ENCODE results near the gene DUS4L. TPM values are rescaled to one million over a fixed set of nuclear protein-coding genes. Genes with fewer than 3 reads are reported as not detected.

The DUS4L gene
- total and polyA plus RNA-seq, 7 experiments from 2014 or later = 7.5 to 14.1 (median 10.4) TPM

- Mint-ChIP-seq H3K27me3 (no peaks in the 10 kb centered on the region), H3K36me3 (peaks cover 0 to 27% (median 20%) of the 10 kb centered on the region in 5 donors), H3K4me3 (peak overlapping the region in 7 of 10 donors; percentile 18 to 91 (median 79)), H3K27ac (peak overlapping the region in 6 of 9 donors; percentile 22 to 97 (median 64)), H3K9me3 (peaks cover 0 to 1% (median 0%) of the 10 kb centered on the region in 11 donors), H3K4me1 (peaks cover 42 to 68% (median 60%) of the 10 kb centered on the region in 7 donors)
- H3K27me3 ChIP-seq (ENCODE audit: control insufficient read depth in 2 of 2, insufficient read depth in 2 of 2, low read length in 2 of 2) = no peaks in the 10 kb centered on the region
- H3K9me3 ChIP-seq (ENCODE audit: control insufficient read depth in 2 of 3, low read length in 3 of 3) = no peaks in the 10 kb centered on the region
- intact Hi-C loops (cut with micrococcal nuclease) = loop anchor here (5.0 kb wide), 7 partner anchors 77 to 967 kb away; partner anchors contain the start of genes DLD (in 1 of the 2), PIK3CG (in 1 of the 2), PNPLA8 (in 1 of the 2) and PRKAR2B (in 1 of the 2)
- DNase-seq (no peak), ATAC-seq (no peak)
- H3K27ac ChIP-seq (ENCODE audit: low read depth, low read length) = peak overlapping the region; percentile 52
- peaks cover 41 to 50% of the 10 kb centered on the region in 2 donors for H3K4me1 ChIP-seq (ENCODE audit: control insufficient read depth in 2 of 2, insufficient read depth in 2 of 2, low read length in 2 of 2)
- CTCF ChIA-PET = no interaction called here
- H3K4me3 ChIP-seq (ENCODE audit: low read length) = no peak overlapping the region
- peaks cover 0 to 22% (median 0%) of the 10 kb centered on the region in 3 experiments for H3K36me3 ChIP-seq (ENCODE audit: control insufficient read depth in 2 of 3, insufficient read depth in 3 of 3, low read length in 3 of 3)
- POLR2A ChIA-PET = interaction anchor here (1.2 kb wide), 1 partner anchor 66 kb away, joined by 3 read pairs; no protein-coding TSS in a partner anchor
These were observed 3.9 kb upstream of the DUS4L start for GRCh38 chr7:107559864-107560263.

- Histone ChIP-seq H3K27me3 (ENCODE audit: control insufficient read depth in 2 of 2, insufficient read depth in 2 of 2, low read length in 2 of 2) (no peaks in the 10 kb centered on the region), H3K9me3 (ENCODE audit: control insufficient read depth in 2 of 3, low read length in 3 of 3) (no peaks in the 10 kb centered on the region), H3K4me3 (ENCODE audit: low read length) (peak overlapping the region; percentile 26), H3K4me1 (ENCODE audit: control insufficient read depth in 2 of 2, insufficient read depth in 2 of 2, low read length in 2 of 2) (peaks cover 41 to 50% of the 10 kb centered on the region in 2 donors), H3K27ac (ENCODE audit: low read depth, low read length) (peak overlapping the region; percentile 58), H3K36me3 (ENCODE audit: control insufficient read depth in 2 of 3, insufficient read depth in 3 of 3, low read length in 3 of 3) (peaks cover 0 to 15% (median 0%) of the 10 kb centered on the region in 3 experiments)
- Mint-ChIP-seq H3K27me3 (no peaks in the 10 kb centered on the region), H3K4me1 (peaks cover 39 to 66% (median 64%) of the 10 kb centered on the region in 7 donors), H3K9me3 (peaks cover 0 to 1% (median 0%) of the 10 kb centered on the region in 11 donors), H3K36me3 (peaks cover 0 to 15% (median 11%) of the 10 kb centered on the region in 5 donors), H3K27ac (peak overlapping the region; percentile 49 to 97 (median 87)), H3K4me3 (peak overlapping the region; percentile 45 to 91 (median 78))
- intact Hi-C loops (cut with micrococcal nuclease) = loop anchor here (5.0 kb wide), 7 partner anchors 76 to 966 kb away; partner anchors contain the start of genes DLD (in 1 of the 2), PIK3CG (in 1 of the 2), PNPLA8 (in 1 of the 2) and PRKAR2B (in 1 of the 2)
- ChIA-PET CTCF (no interaction called here), POLR2A (interaction anchor here (0.6 to 1.0 kb wide), 2 partner anchors 11 to 17 kb away, joined by 3 read pairs; no protein-coding TSS in a partner anchor)
- ATAC-seq = peak; percentile 69
- DNase-seq = peak in 7 of 9 donors; percentile 38 to 72 (median 58)
These were observed 2.8 kb upstream of the DUS4L start for GRCh38 chr7:107560898-107561516.

DNA sequence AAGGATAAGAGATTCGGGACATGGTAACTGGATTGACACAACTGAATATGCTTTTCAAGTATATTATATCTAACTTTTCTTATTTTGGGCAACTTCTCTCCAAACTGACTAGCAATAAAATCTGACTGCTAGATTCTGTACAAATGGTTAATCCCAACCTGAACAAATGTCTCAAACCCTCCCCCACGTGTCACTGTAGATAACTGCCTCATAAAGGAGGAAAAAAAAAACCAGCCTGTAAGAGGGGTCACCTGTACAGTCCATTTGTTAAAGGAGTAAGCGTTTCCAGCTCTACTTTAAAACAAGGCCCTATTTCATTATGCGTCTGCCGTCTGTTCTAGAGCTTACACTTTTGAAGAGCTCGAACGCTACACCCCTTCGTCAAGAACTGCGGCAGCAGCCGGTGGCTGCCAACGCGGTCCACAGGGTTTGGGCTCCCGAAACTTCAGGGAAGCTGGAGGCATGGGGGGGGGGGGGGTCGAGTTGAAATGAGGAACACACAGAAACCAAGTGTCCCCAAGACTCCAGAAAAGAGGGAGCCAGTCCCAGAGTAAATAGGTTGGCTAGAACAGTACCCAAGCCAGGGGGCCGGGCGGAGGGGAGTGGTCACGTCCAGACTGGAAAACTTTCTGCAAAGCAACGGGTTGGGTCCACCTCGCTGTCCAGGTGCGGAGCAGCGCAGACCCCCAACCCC is 543 bp upstream of the DUS4L start:
- H3K4me1 Mint-ChIP-seq = peaks cover 41 to 74% (median 63%) of the 10 kb centered on the region in 7 donors
- POLR2A ChIA-PET = interaction anchor here (0.6 to 2.4 kb wide), 11 partner anchors 17 to 395 kb away, joined by 3 to 17 read pairs (median 4); partner anchors contain the start of genes BCAP29, CBLL1, DLD and HBP1
- peak overlapping the region; percentile 87 to 97 (median 93) for H3K27ac Mint-ChIP-seq
- H3K27ac ChIP-seq (ENCODE audit: low read depth, low read length) = peak overlapping the region; percentile 98
- DNase-seq (peak in 1 of 9 donors; percentile 16), ATAC-seq (peak; percentile 52)
- H3K9me3 Mint-ChIP-seq = peaks cover 0 to 1% (median 0%) of the 10 kb centered on the region in 11 donors
- CTCF ChIA-PET = interaction anchor here (0.6 to 1.2 kb wide), 2 partner anchors 180 to 658 kb away, joined by 4 to 5 read pairs; no protein-coding TSS in a partner anchor
- H3K27me3 Mint-ChIP-seq = no peaks in the 10 kb centered on the region
- H3K36me3 ChIP-seq (ENCODE audit: control insufficient read depth in 2 of 3, insufficient read depth in 3 of 3, low read length in 3 of 3) = no peaks in the 10 kb centered on the region
- peaks cover 41 to 50% of the 10 kb centered on the region in 2 donors for H3K4me1 ChIP-seq (ENCODE audit: control insufficient read depth in 2 of 2, insufficient read depth in 2 of 2, low read length in 2 of 2)
- peak overlapping the region; percentile 76 to 99 (median 91) for H3K4me3 Mint-ChIP-seq
- H3K36me3 Mint-ChIP-seq = peaks cover 0 to 9% (median 8%) of the 10 kb centered on the region in 5 donors
- intact Hi-C loops (cut with micrococcal nuclease) = loop anchor here (1.0 to 5.0 kb wide), 15 partner anchors 17 to 964 kb away; partner anchors contain the start of genes DLD (in 2 of the 2), PNPLA8 (in 2 of the 2), BCAP29 (in 1 of the 2) and CCDC71L (in 1 of the 2)
- peak overlapping the region; percentile 86 for H3K4me3 ChIP-seq (ENCODE audit: low read length)
- H3K27me3 ChIP-seq (ENCODE audit: control insufficient read depth in 2 of 2, insufficient read depth in 2 of 2, low read length in 2 of 2) = no peaks in the 10 kb centered on the region
- H3K9me3 ChIP-seq (ENCODE audit: control insufficient read depth in 2 of 3, low read length in 3 of 3) = no peaks in the 10 kb centered on the region

DNA sequence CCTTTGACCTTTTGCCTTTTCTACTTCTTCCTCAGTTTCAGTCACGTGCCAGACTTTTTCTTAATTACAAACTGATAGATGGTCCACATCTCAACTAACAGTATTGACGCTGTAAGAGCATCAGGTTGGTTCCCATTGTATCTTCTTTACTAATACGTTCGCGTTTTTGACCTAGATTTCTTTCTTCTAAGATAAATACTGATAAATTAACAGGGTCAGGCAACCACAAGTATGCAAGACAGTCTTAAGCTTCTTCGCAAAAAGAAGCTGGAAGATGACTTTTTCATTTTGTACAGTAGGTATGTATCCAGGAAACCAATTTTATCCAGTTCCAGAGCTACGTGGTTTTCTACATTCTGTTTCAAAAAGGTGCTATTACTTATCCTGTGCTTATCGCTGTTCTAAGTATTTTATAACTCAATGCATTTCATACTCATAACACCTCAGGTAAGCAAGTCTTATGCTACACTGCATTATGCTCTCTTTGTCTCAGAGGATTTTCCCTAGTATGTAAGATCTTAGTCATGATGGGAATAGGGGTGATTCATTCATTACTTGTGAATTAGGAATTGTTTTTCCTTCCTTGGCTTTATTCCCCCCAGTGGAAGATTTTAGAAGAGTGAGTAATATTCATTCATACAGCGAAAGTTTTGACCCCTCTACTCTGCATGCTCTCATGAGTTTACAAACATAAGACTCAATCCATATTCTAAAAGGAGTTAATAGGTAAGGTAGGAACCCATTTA is 955 bp downstream of the DUS4L start:
- CTCF ChIA-PET = interaction anchor here (0.9 kb wide), 1 partner anchor 17 kb away, joined by 3 read pairs; no protein-coding TSS in a partner anchor
- peaks cover 33 to 76% (median 54%) of the 10 kb centered on the region in 7 donors for H3K4me1 Mint-ChIP-seq
- ATAC-seq = no peak

DNA sequence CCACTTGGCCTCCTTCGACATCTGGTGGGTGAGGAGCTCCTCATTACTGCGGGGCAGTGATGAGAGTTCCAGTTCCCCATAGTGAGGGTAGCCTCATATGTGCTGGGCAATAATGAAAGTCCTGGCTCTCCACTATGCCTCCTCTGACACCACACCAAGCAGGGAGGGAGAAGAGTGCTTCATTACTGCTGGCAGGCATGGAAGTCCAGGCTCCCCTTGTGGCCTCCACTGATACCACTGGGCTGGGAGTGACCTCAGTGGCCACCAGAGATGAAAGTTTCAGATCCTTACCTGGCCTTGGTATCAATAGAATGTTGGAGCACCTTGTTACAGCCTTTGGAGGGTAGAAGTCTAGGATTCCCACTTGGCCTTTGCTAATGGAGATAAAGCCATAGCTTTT is 6.5 kb downstream of the DUS4L start:
- ATAC-seq (no peak), DNase-seq (no peak)
- no peak overlapping the region for H3K27ac Mint-ChIP-seq

More for the DNA sequence above, 955 bp downstream of the DUS4L start:
- Histone ChIP-seq H3K4me3 (ENCODE audit: low read length) (peak overlapping the region; percentile 86), H3K4me1 (ENCODE audit: control insufficient read depth in 2 of 2, insufficient read depth in 2 of 2, low read length in 2 of 2) (peaks cover 33 to 42% of the 10 kb centered on the region in 2 donors), H3K27me3 (ENCODE audit: control insufficient read depth in 2 of 2, insufficient read depth in 2 of 2, low read length in 2 of 2) (no peaks in the 10 kb centered on the region), H3K9me3 (ENCODE audit: control insufficient read depth in 2 of 3, low read length in 3 of 3) (no peaks in the 10 kb centered on the region), H3K36me3 (ENCODE audit: control insufficient read depth in 2 of 3, insufficient read depth in 3 of 3, low read length in 3 of 3) (no peaks in the 10 kb centered on the region), H3K27ac (ENCODE audit: low read depth, low read length) (peak overlapping the region; percentile 98)
- peaks cover 0 to 17% (median 10%) of the 10 kb centered on the region in 5 donors for H3K36me3 Mint-ChIP-seq
- intact Hi-C loops (cut with micrococcal nuclease) = loop anchor here (1.0 to 5.0 kb wide), 8 partner anchors 15 to 963 kb away; partner anchors contain the start of genes DLD (in 1 of the 2), PIK3CG (in 1 of the 2), PNPLA8 (in 1 of the 2) and PRKAR2B (in 1 of the 2)
- POLR2A ChIA-PET = interaction anchor here (0.6 to 2.4 kb wide), 9 partner anchors 8 to 417 kb away, joined by 3 to 17 read pairs (median 5); partner anchors contain the start of genes BCAP29, CBLL1 and HBP1
- peak overlapping the region; percentile 87 to 97 (median 93) for H3K27ac Mint-ChIP-seq
- H3K9me3 Mint-ChIP-seq = peaks cover 0 to 1% (median 0%) of the 10 kb centered on the region in 11 donors
- DNase-seq = no peak
- H3K4me3 Mint-ChIP-seq = peak overlapping the region; percentile 76 to 99 (median 91)
- H3K27me3 Mint-ChIP-seq = no peaks in the 10 kb centered on the region

More for the DNA sequence above, 6.5 kb downstream of the DUS4L start:
- POLR2A ChIA-PET = no interaction called here
- Histone ChIP-seq H3K4me1 (ENCODE audit: control insufficient read depth in 2 of 2, insufficient read depth in 2 of 2, low read length in 2 of 2) (no peaks in the 10 kb centered on the region), H3K27ac (ENCODE audit: low read depth, low read length) (no peak overlapping the region), H3K27me3 (ENCODE audit: control insufficient read depth in 2 of 2, insufficient read depth in 2 of 2, low read length in 2 of 2) (no peaks in the 10 kb centered on the region), H3K4me3 (ENCODE audit: low read length) (no peak overlapping the region), H3K36me3 (ENCODE audit: control insufficient read depth in 2 of 3, insufficient read depth in 3 of 3, low read length in 3 of 3) (peaks cover 0 to 22% (median 0%) of the 10 kb centered on the region in 3 experiments), H3K9me3 (ENCODE audit: control insufficient read depth in 2 of 3, low read length in 3 of 3) (no peaks in the 10 kb centered on the region)
- no peaks in the 10 kb centered on the region for H3K27me3 Mint-ChIP-seq
- no peaks in the 10 kb centered on the region for H3K9me3 Mint-ChIP-seq
- intact Hi-C loops (cut with micrococcal nuclease) = no loop called here
- peaks cover 2 to 30% (median 8%) of the 10 kb centered on the region in 7 donors for H3K4me1 Mint-ChIP-seq
- peaks cover 4 to 34% (median 15%) of the 10 kb centered on the region in 5 donors for H3K36me3 Mint-ChIP-seq
- CTCF ChIA-PET = no interaction called here
- H3K4me3 Mint-ChIP-seq = no peak overlapping the region

Data from naive thymus-derived CD4-positive, alpha-beta T cell (primary cell).